Activated naive CD4-positive, alpha-beta T cell treated with anti-CD3 and anti-CD28 coated beads, Interleukin-2, amount 10 ng/mL, durations not matched to agents 7 days and 5 days (primary cell): Measurements from ENCODE around the gene BGN.

Experiments
- CTCF ChIA-PET: fragments of 350-600 bp; sonication (Branson Sonifier 250); formaldehyde crosslinking; loops from one replicate; lab custom pipeline; 2021; ENCODE audit warnings: antibody characterized with exemption; lab: Charles Lee
- DNase-seq: peaks from one replicate; pipeline ENCODE4 v3.0.0-alpha.2; 2020
- H3K27ac Mint-ChIP-seq: one replicate; pipeline ENCODE4 v1.8.0; 2021; ENCODE audit warnings: mild to moderate bottlenecking, moderate library complexity, mixed read lengths
- H3K27me3 Mint-ChIP-seq: one replicate; pipeline ENCODE4 v1.8.0; 2021; ENCODE audit warnings: mild to moderate bottlenecking, mixed read lengths
- H3K36me3 Mint-ChIP-seq: one replicate; pipeline ENCODE4 v1.8.0; 2021; ENCODE audit warnings: mixed read lengths
- H3K4me1 Mint-ChIP-seq: one replicate; pipeline ENCODE4 v1.8.0; 2021; ENCODE audit warnings: mixed read lengths
- H3K4me3 Mint-ChIP-seq: one replicate; pipeline ENCODE4 v1.8.0; 2021; ENCODE audit warnings: mild to moderate bottlenecking, moderate library complexity, mixed read lengths
- H3K9me3 Mint-ChIP-seq: one replicate; pipeline ENCODE4 v1.8.0; 2021; ENCODE audit warnings: mixed read lengths

BGN gene

GRCh38 chrX:153527208-153527607 is 32.4 kb downstream of the BGN start:
- H3K36me3 Mint-ChIP-seq = no peaks in the 10 kb centered on the region
- CTCF ChIA-PET = no interaction called here
- no peak overlapping the region for H3K4me3 Mint-ChIP-seq
- peaks cover 28% of the 10 kb centered on the region for H3K27me3 Mint-ChIP-seq
- no peak overlapping the region for H3K27ac Mint-ChIP-seq
- no peak for DNase-seq
- H3K9me3 Mint-ChIP-seq = no peaks in the 10 kb centered on the region
- no peaks in the 10 kb centered on the region for H3K4me1 Mint-ChIP-seq

GRCh38 chrX:153530411-153531129 is 35.8 kb downstream of the BGN start:
- no peak for DNase-seq
- Mint-ChIP-seq H3K27ac (no peak overlapping the region), H3K27me3 (peaks cover 16% of the 10 kb centered on the region), H3K9me3 (no peaks in the 10 kb centered on the region), H3K4me1 (no peaks in the 10 kb centered on the region), H3K4me3 (no peak overlapping the region), H3K36me3 (no peaks in the 10 kb centered on the region)
- CTCF ChIA-PET = interaction anchor here (1.8 kb wide), 1 partner anchor 9 kb away, joined by 5 read pairs; no protein-coding TSS in a partner anchor

GRCh38 chrX:153533091-153533490 is 38.3 kb downstream of the BGN start:
- no peaks in the 10 kb centered on the region for H3K4me1 Mint-ChIP-seq
- no peak for DNase-seq
- CTCF ChIA-PET = no interaction called here
- H3K27me3 Mint-ChIP-seq = no peaks in the 10 kb centered on the region
- no peaks in the 10 kb centered on the region for H3K36me3 Mint-ChIP-seq
- no peak overlapping the region for H3K27ac Mint-ChIP-seq
- no peaks in the 10 kb centered on the region for H3K9me3 Mint-ChIP-seq
- H3K4me3 Mint-ChIP-seq = no peak overlapping the region

GRCh38 chrX:153537080-153537479 is 42.3 kb downstream of the BGN start:
- CTCF ChIA-PET = interaction anchor here (4.0 kb wide), 1 partner anchor 132 kb away, joined by 53 read pairs; no protein-coding TSS in a partner anchor
- Mint-ChIP-seq H3K9me3 (no peaks in the 10 kb centered on the region), H3K4me1 (no peaks in the 10 kb centered on the region), H3K36me3 (no peaks in the 10 kb centered on the region), H3K4me3 (no peak overlapping the region), H3K27me3 (peaks cover 10% of the 10 kb centered on the region), H3K27ac (no peak overlapping the region)
- DNase-seq = no peak

- H3K27me3 Mint-ChIP-seq = peaks cover 10% of the 10 kb centered on the region
- no peak for DNase-seq
- no peak overlapping the region for H3K4me3 Mint-ChIP-seq
Observed at GRCh38 chrX:153537526-153538295, 42.9 kb downstream of the BGN start.

GRCh38 chrX:153538424-153538823 is 43.6 kb downstream of the BGN start:
- no peak for DNase-seq
- H3K4me3 Mint-ChIP-seq = no peak overlapping the region
- no peaks in the 10 kb centered on the region for H3K9me3 Mint-ChIP-seq
- CTCF ChIA-PET = interaction anchor here (1.1 to 4.0 kb wide), 9 partner anchors 8 to 130 kb away, joined by 3 to 53 read pairs (median 5); partner anchors contain the start of gene DUSP9
- no peaks in the 10 kb centered on the region for H3K4me1 Mint-ChIP-seq
- peaks cover 10% of the 10 kb centered on the region for H3K27me3 Mint-ChIP-seq
- no peaks in the 10 kb centered on the region for H3K36me3 Mint-ChIP-seq
- no peak overlapping the region for H3K27ac Mint-ChIP-seq

More at GRCh38 chrX:153537526-153538295, 42.9 kb downstream of the BGN start:
- H3K27ac Mint-ChIP-seq = no peak overlapping the region
- no peaks in the 10 kb centered on the region for H3K36me3 Mint-ChIP-seq
- no peaks in the 10 kb centered on the region for H3K4me1 Mint-ChIP-seq
- no peaks in the 10 kb centered on the region for H3K9me3 Mint-ChIP-seq
- CTCF ChIA-PET = interaction anchor here (1.9 to 4.0 kb wide), 3 partner anchors 113 to 131 kb away, joined by 7 to 53 read pairs (median 8); no protein-coding TSS in a partner anchor

- Mint-ChIP-seq H3K36me3 (no peaks in the 10 kb centered on the region), H3K9me3 (no peaks in the 10 kb centered on the region), H3K27me3 (peaks cover 10% of the 10 kb centered on the region), H3K27ac (no peak overlapping the region), H3K4me3 (no peak overlapping the region), H3K4me1 (no peaks in the 10 kb centered on the region)
- CTCF ChIA-PET = interaction anchor here (0.6 to 4.0 kb wide), 26 partner anchors 9 to 507 kb away, joined by 3 to 53 read pairs (median 4); partner anchors contain the start of genes DUSP9 and HAUS7
- peak; percentile 68 for DNase-seq
Observed at GRCh38 chrX:153539171-153539978, 44.6 kb downstream of the BGN start.

GRCh38 chrX:153539979-153540358 is 45.2 kb downstream of the BGN start:
- Mint-ChIP-seq H3K4me3 (no peak overlapping the region), H3K36me3 (no peaks in the 10 kb centered on the region), H3K27me3 (peaks cover 10% of the 10 kb centered on the region), H3K27ac (no peak overlapping the region), H3K9me3 (no peaks in the 10 kb centered on the region), H3K4me1 (no peaks in the 10 kb centered on the region)
- CTCF ChIA-PET = interaction anchor here (0.8 to 4.0 kb wide), 22 partner anchors 10 to 508 kb away, joined by 3 to 53 read pairs (median 5); partner anchors contain the start of genes DUSP9 and HAUS7
- DNase-seq = no peak

GRCh38 chrX:153544727-153545126 is 49.9 kb downstream of the BGN start:
- Mint-ChIP-seq H3K36me3 (no peaks in the 10 kb centered on the region), H3K4me1 (no peaks in the 10 kb centered on the region), H3K27me3 (peaks cover 19% of the 10 kb centered on the region), H3K27ac (no peak overlapping the region), H3K9me3 (no peaks in the 10 kb centered on the region), H3K4me3 (no peak overlapping the region)
- DNase-seq = no peak
- CTCF ChIA-PET = interaction anchor here (1.0 kb wide), 1 partner anchor 116 kb away, joined by 4 read pairs; no protein-coding TSS in a partner anchor

GRCh38 chrX:153546386-153546785 is 51.6 kb downstream of the BGN start:
- peaks cover 13% of the 10 kb centered on the region for H3K27me3 Mint-ChIP-seq
- no peak overlapping the region for H3K27ac Mint-ChIP-seq
- CTCF ChIA-PET = interaction anchor here (1.2 to 1.4 kb wide), 2 partner anchors 8 to 122 kb away, joined by 3 to 4 read pairs; no protein-coding TSS in a partner anchor
- no peak overlapping the region for H3K4me3 Mint-ChIP-seq
- H3K4me1 Mint-ChIP-seq = no peaks in the 10 kb centered on the region
- no peak for DNase-seq
- no peaks in the 10 kb centered on the region for H3K9me3 Mint-ChIP-seq
- H3K36me3 Mint-ChIP-seq = no peaks in the 10 kb centered on the region

GRCh38 chrX:153547195-153547594 is 52.4 kb downstream of the BGN start:
- H3K4me3 Mint-ChIP-seq = no peak overlapping the region

GRCh38 chrX:153549231-153549630 is 54.5 kb downstream of the BGN start:
- H3K4me3 Mint-ChIP-seq = no peak overlapping the region

More at GRCh38 chrX:153547195-153547594, 52.4 kb downstream of the BGN start:
- H3K36me3 Mint-ChIP-seq = no peaks in the 10 kb centered on the region
- no peaks in the 10 kb centered on the region for H3K4me1 Mint-ChIP-seq
- H3K9me3 Mint-ChIP-seq = no peaks in the 10 kb centered on the region
- H3K27ac Mint-ChIP-seq = no peak overlapping the region
- CTCF ChIA-PET = interaction anchor here (1.4 kb wide), 1 partner anchor 121 kb away, joined by 3 read pairs; no protein-coding TSS in a partner anchor
- H3K27me3 Mint-ChIP-seq = peaks cover 18% of the 10 kb centered on the region
- no peak for DNase-seq

GRCh38 chrX:153549807-153550206 is 55.0 kb downstream of the BGN start:
- Mint-ChIP-seq H3K9me3 (no peaks in the 10 kb centered on the region), H3K4me1 (no peaks in the 10 kb centered on the region), H3K27me3 (peaks cover 22% of the 10 kb centered on the region), H3K36me3 (no peaks in the 10 kb centered on the region), H3K4me3 (no peak overlapping the region), H3K27ac (no peak overlapping the region)
- CTCF ChIA-PET = interaction anchor here (1.1 kb wide), 1 partner anchor 119 kb away, joined by 3 read pairs; no protein-coding TSS in a partner anchor
- DNase-seq = no peak

More at GRCh38 chrX:153549231-153549630, 54.5 kb downstream of the BGN start:
- Mint-ChIP-seq H3K9me3 (no peaks in the 10 kb centered on the region), H3K27ac (no peak overlapping the region), H3K27me3 (peaks cover 22% of the 10 kb centered on the region), H3K4me1 (no peaks in the 10 kb centered on the region), H3K36me3 (no peaks in the 10 kb centered on the region)
- DNase-seq = no peak
- CTCF ChIA-PET = no interaction called here
